Measurements from ENCODE around the gene TTC8. TPM values are rescaled to one million over a fixed set of nuclear protein-coding genes. Genes with fewer than 3 reads are reported as not detected.

Gene TTC8
- total RNA-seq, 6 donors from 2014 or later = 7.8 to 21.4 (median 15.7) TPM

DNA sequence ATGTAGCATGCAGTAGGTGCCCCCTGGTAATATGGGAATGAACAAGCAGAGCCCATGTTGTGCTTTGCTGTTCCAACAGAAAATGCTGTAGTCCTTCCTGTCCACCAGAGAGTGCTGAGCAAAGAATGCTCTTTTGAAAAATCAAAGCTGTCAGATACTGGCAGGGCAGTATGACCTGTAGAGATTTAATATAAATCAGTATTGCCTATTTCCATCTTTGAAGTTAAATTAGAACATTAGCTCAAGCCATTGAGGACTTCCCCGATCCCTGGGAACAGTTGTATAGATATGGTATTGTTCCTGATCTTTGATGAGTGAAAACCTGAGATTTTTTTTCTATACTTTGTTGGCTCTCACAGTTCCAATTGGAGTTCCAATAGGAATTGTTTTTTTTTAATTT lies 13.0 kb downstream of the TTC8 start:
- ATAC-seq (ENCODE audit: low FRiP score in 2 of 2) = no peak
- H3K9me3 ChIP-seq = no peaks in the 10 kb centered on the region
- TF ChIP-seq POLR2AphosphoS5 (IDR thresholded peaks at IDR 0.05) (no peak), EP300 (IDR thresholded peaks at IDR 0.05) (no peak), POLR2A (IDR thresholded peaks at IDR 0.05) (no peak)
- TF ChIP-seq, protein P1, sequence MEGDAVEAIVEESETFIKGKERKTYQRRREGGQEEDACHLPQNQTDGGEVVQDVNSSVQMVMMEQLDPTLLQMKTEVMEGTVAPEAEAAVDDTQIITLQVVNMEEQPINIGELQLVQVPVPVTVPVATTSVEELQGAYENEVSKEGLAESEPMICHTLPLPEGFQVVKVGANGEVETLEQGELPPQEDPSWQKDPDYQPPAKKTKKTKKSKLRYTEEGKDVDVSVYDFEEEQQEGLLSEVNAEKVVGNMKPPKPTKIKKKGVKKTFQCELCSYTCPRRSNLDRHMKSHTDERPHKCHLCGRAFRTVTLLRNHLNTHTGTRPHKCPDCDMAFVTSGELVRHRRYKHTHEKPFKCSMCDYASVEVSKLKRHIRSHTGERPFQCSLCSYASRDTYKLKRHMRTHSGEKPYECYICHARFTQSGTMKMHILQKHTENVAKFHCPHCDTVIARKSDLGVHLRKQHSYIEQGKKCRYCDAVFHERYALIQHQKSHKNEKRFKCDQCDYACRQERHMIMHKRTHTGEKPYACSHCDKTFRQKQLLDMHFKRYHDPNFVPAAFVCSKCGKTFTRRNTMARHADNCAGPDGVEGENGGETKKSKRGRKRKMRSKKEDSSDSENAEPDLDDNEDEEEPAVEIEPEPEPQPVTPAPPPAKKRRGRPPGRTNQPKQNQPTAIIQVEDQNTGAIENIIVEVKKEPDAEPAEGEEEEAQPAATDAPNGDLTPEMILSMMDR (IDR thresholded peaks at IDR 0.05) = no peak
- no peak overlapping the region for H3K4me3 ChIP-seq
- no peak overlapping the region for H3K27ac ChIP-seq
- peaks cover 0 to 10% (median 6%) of the 10 kb centered on the region in 4 donors for H3K4me1 ChIP-seq
- peaks cover 0 to 8% (median 2%) of the 10 kb centered on the region in 4 donors for H3K36me3 ChIP-seq
- DNase-seq = no peak
- H3K27me3 ChIP-seq = no peaks in the 10 kb centered on the region
- WGBS, 2 donors = 97 to 100% methylated on average over 1 of the region's 1 CpG

DNA sequence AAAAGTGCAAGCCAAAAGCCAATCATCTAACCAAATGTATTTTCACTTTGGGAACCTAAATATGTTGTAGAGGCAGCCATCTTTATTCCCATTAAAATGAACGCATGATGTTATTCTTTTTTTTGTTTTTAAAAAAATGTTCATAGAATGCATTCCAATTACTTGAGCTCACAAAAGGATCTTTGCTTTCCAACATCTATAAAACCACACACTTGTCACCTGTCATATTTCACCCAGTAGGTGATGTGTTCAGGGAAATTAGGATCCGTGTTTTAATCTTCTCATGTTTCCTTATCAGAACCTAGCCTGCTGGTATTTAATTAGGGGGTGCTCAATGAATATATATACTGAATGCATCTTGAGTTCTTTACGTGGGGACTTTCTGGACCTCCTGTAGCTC lies 13.6 kb downstream of the TTC8 start:
- no peak for DNase-seq
- H3K4me1 ChIP-seq = peaks cover 0 to 10% (median 6%) of the 10 kb centered on the region in 4 donors
- H3K4me3 ChIP-seq = no peak overlapping the region
- H3K36me3 ChIP-seq = peaks cover 0 to 8% (median 2%) of the 10 kb centered on the region in 4 donors
- no peak for TF ChIP-seq EP300 (IDR thresholded peaks at IDR 0.05)
- TF ChIP-seq POLR2AphosphoS5 (IDR thresholded peaks at IDR 0.05) = no peak
- no peak for TF ChIP-seq POLR2A (IDR thresholded peaks at IDR 0.05)
- TF ChIP-seq, protein P1 (IDR thresholded peaks at IDR 0.05) = no peak
- H3K27ac ChIP-seq = no peak overlapping the region
- H3K27me3 ChIP-seq = no peaks in the 10 kb centered on the region
- ATAC-seq (ENCODE audit: low FRiP score in 2 of 2) = no peak
- 90 to 94% methylated on average over 3 of the region's 3 CpGs for WGBS, 2 donors
- H3K9me3 ChIP-seq = no peaks in the 10 kb centered on the region

DNA sequence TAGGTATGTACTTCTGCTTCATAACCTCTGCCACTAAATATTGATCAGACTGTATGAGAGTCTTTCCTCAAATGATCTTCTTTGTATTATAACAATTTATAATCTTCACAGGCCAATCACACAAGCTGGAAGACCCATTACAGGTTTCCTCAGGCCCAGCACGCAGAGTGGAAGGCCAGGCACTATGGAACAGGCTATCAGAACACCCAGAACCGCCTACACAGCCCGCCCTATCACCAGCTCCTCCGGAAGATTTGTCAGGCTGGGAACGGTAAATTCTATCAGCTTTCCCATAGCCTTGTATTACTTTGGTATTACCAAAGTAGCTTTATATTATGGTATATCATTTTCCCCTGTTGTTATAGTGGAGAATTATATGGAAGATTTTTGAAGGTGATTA lies 16.5 kb downstream of the TTC8 start:
- Histone ChIP-seq H3K4me1 (no peaks in the 10 kb centered on the region), H3K27ac (no peak overlapping the region), H3K4me3 (no peak overlapping the region), H3K9me3 (no peaks in the 10 kb centered on the region), H3K36me3 (peaks cover 0 to 8% (median 2%) of the 10 kb centered on the region in 4 donors), H3K27me3 (no peaks in the 10 kb centered on the region)
- WGBS, 2 donors = 96 to 97% methylated on average over 5 of the region's 5 CpGs
- ATAC-seq (ENCODE audit: low FRiP score in 2 of 2) = no peak
- DNase-seq = no peak
- TF ChIP-seq, protein P1 (IDR thresholded peaks at IDR 0.05) = no peak
- TF ChIP-seq POLR2A (IDR thresholded peaks at IDR 0.05) (no peak), EP300 (IDR thresholded peaks at IDR 0.05) (no peak), POLR2AphosphoS5 (IDR thresholded peaks at IDR 0.05) (no peak)

DNA sequence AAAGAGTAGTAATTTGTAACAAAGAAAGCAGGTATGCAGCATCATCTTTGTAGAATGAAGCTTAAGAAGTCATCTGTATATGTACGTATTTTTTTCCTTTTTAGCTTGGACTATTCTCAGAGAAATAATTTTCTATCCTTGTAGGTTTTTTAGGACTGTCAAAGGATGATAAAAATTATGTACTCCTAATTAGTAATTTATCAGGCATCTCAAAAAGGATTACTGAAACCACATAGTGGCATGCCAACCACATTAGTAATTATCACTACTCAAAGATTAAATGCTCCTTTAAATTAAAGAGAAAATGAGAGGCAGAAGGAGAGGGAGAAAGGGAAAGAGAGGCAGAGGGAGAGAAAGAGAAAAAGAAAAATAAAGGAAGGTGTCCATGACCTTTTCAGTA lies 17.3 kb downstream of the TTC8 start:
- Histone ChIP-seq H3K4me3 (no peak overlapping the region), H3K9me3 (no peaks in the 10 kb centered on the region), H3K27ac (no peak overlapping the region), H3K27me3 (no peaks in the 10 kb centered on the region), H3K4me1 (no peaks in the 10 kb centered on the region), H3K36me3 (peaks cover 0 to 8% (median 2%) of the 10 kb centered on the region in 4 donors)
- ATAC-seq (ENCODE audit: low FRiP score in 2 of 2) = no peak
- DNase-seq = no peak
- TF ChIP-seq POLR2A (IDR thresholded peaks at IDR 0.05) = no peak
- TF ChIP-seq, protein P1 (IDR thresholded peaks at IDR 0.05) = no peak
- TF ChIP-seq EP300 (IDR thresholded peaks at IDR 0.05) = no peak
- TF ChIP-seq POLR2AphosphoS5 (IDR thresholded peaks at IDR 0.05) = no peak
- 91 to 94% methylated on average over 1 of the region's 1 CpG for WGBS, 2 donors

DNA sequence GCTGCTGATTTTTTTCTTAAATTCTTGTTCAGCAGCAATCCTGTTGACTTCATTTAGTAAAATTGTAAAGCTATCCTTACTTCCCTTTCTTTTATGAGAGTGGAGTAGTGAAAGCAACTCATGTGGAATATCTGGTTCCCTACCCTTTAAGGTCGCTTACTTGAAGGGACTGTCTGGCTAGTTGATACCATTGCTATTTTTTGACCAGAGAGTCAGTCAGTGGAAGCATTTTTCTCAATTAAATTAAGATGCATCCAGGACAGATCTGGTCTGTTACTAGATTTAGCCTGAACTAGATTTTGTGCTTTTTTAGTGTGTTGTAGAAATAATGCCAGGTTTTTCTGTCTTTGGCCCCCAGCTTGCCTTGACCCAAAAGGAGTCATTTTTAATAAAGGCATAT lies 18.0 kb downstream of the TTC8 start:
- Histone ChIP-seq H3K4me1 (no peaks in the 10 kb centered on the region), H3K36me3 (peaks cover 0 to 8% (median 2%) of the 10 kb centered on the region in 4 donors), H3K4me3 (no peak overlapping the region), H3K27me3 (no peaks in the 10 kb centered on the region), H3K9me3 (no peaks in the 10 kb centered on the region), H3K27ac (no peak overlapping the region)
- DNase-seq = no peak
- no peak for ATAC-seq (ENCODE audit: low FRiP score in 2 of 2)
- WGBS, 2 donors = 89 to 95% methylated on average over 1 of the region's 1 CpG
- TF ChIP-seq POLR2AphosphoS5 (IDR thresholded peaks at IDR 0.05) (no peak), POLR2A (IDR thresholded peaks at IDR 0.05) (no peak), EP300 (IDR thresholded peaks at IDR 0.05) (no peak)
- TF ChIP-seq, protein P1 (IDR thresholded peaks at IDR 0.05) = no peak

Measured in upper lobe of left lung (tissue), 6 donors.